Stimulated activated CD8-positive, alpha-beta memory T cell treated with anti-CD3 and anti-CD28 coated beads, Interleukin-4, amount 100 ng/mL, for 24 hours (primary cell): ENCODE measurements around the gene KREMEN1.

Source experiments
- DNase-seq: peaks from one replicate; pipeline ENCODE4 v3.0.0-alpha.2; 2020; ENCODE audit warnings: low read depth

Gene KREMEN1

GRCh38 chr22:29133603-29134133 lies 60.8 kb downstream of the KREMEN1 start:
- DNase-seq = no peak

GRCh38 chr22:29134448-29134847 lies 61.6 kb downstream of the KREMEN1 start:
- no peak for DNase-seq

- no peak for DNase-seq
Measured at GRCh38 chr22:29136782-29137700, 64.2 kb downstream of the KREMEN1 start.

- no peak for DNase-seq
Measured at GRCh38 chr22:29138556-29139305, 65.9 kb downstream of the KREMEN1 start.

- DNase-seq = no peak
Measured at GRCh38 chr22:29139965-29140782, 67.3 kb downstream of the KREMEN1 start.

GRCh38 chr22:29141078-29141688 lies 68.3 kb downstream of the KREMEN1 start:
- no peak for DNase-seq

- DNase-seq = no peak
Measured at GRCh38 chr22:29142116-29142515, 69.3 kb downstream of the KREMEN1 start.

GRCh38 chr22:29143941-29144785 lies 71.3 kb downstream of the KREMEN1 start:
- DNase-seq = no peak

- no peak for DNase-seq
Measured at GRCh38 chr22:29144786-29145160, 71.9 kb downstream of the KREMEN1 start.

- no peak for DNase-seq
Measured at GRCh38 chr22:29145321-29146072, 72.7 kb downstream of the KREMEN1 start.

- no peak for DNase-seq
Measured at GRCh38 chr22:29146091-29146560, 73.3 kb downstream of the KREMEN1 start.

GRCh38 chr22:29146771-29147170 lies 73.9 kb downstream of the KREMEN1 start:
- DNase-seq = no peak

GRCh38 chr22:29147331-29147899 lies 74.6 kb downstream of the KREMEN1 start:
- no peak for DNase-seq

- DNase-seq = no peak
Measured at GRCh38 chr22:29148036-29148435, 75.2 kb downstream of the KREMEN1 start.

GRCh38 chr22:29148826-29149225 lies 76.0 kb downstream of the KREMEN1 start:
- DNase-seq = no peak

GRCh38 chr22:29149841-29150555 lies 77.2 kb downstream of the KREMEN1 start:
- DNase-seq = no peak

- DNase-seq = no peak
Measured at GRCh38 chr22:29150701-29151100, 77.9 kb downstream of the KREMEN1 start.

- no peak for DNase-seq
Measured at GRCh38 chr22:29151316-29151715, 78.5 kb downstream of the KREMEN1 start.
